ENCODE measurements around the gene PISD. TPM values are rescaled to one million over a fixed set of nuclear protein-coding genes. Genes with fewer than 3 reads are reported as not detected.

The PISD gene
- total RNA-seq, 8 experiments from 2014 or later: 23.7 to 32.4 (median 26.5) TPM

DNA sequence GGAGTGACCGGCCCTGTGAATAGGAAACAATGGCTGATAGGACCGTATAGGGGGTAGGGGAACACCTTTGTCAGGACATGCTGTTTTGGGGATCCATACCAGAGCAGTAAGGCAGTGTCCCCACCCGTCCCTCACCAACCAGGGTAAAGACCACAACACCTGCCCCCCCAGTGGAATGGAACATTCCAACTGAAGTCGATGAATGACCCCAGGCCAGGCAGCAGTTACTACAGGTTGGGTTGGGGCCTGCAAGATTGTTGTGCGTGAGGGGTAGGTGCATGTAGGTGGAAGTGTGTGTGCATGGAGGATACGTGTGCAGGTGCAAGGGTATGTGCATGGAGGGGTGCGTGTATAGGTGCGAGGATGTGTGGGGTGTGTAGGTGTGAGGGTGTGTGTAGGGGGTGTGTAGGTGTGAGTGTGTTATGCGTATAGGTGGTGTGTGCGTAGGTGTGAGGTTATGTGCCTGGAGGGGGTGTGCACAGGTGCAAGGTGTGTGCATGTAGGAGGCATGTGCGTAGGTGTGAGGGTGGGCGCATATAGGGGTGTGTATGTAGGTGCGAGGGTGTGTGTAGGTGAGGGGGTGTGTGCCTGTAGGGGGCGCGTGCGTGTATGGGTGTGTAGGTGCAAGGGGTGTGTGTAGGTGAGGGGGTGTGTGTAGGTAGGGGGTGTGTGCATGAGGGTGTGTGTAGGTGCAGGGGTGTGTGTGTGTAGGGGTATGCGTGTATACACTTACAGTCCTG lies 32.9 kb downstream of the PISD start:
- in situ Hi-C loops (cut with MboI; ENCODE audit: low pct_unique_long_range_greater_than_20kb in 2 of 9, low sequenced_read_pairs in 9 of 9, unreplicated experiment in 9 of 9): no loop called here
- H3K27ac ChIP-seq: no peak overlapping the region
- 93 to 100% (median 100%) methylated on average over 1 to 3 of the region's 17 CpGs; no CpG with 5 or more reads in 6 of the 10 experiments for WGBS, 10 experiments
- no peak overlapping the region for H3K4me3 ChIP-seq
- H3K4me1 ChIP-seq (replicated peaks in 1 of 2): peaks cover 37 to 40% of the 10 kb centered on the region in 2 donors
- no peak for ATAC-seq (replicated peaks in 6 of 8)

DNA sequence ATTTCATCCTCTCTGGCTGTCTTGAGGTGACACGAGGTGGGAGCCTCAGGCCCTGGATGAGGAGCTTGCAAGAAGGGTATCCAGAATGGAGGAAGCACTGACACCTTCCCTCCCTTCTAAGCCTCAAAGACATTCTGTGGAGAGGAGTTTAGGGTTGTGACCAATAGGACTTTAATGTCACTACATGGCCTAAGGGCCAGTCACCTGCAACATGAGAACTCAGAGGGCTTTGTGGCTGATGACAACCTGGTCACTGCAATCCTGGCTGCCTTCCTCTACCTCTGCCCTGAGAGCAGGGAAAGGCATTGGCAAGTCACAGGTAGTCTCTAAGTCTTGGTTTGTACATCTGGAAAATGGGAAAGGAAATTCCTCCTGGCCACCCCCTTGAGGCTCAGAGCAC lies 33.7 kb downstream of the PISD start:
- H3K4me1 ChIP-seq (replicated peaks in 1 of 2): peaks cover 44% of the 10 kb centered on the region in 2 donors
- H3K4me3 ChIP-seq: no peak overlapping the region
- no peak for ATAC-seq (replicated peaks in 6 of 8)
- in situ Hi-C loops (cut with MboI; ENCODE audit: low pct_unique_long_range_greater_than_20kb in 2 of 9, low sequenced_read_pairs in 9 of 9, unreplicated experiment in 9 of 9): no loop called here
- 20 to 100% methylated on average over 1 of the region's 1 CpG; no CpG with 5 or more reads in 8 of the 10 experiments for WGBS, 10 experiments
- no peak overlapping the region for H3K27ac ChIP-seq

DNA sequence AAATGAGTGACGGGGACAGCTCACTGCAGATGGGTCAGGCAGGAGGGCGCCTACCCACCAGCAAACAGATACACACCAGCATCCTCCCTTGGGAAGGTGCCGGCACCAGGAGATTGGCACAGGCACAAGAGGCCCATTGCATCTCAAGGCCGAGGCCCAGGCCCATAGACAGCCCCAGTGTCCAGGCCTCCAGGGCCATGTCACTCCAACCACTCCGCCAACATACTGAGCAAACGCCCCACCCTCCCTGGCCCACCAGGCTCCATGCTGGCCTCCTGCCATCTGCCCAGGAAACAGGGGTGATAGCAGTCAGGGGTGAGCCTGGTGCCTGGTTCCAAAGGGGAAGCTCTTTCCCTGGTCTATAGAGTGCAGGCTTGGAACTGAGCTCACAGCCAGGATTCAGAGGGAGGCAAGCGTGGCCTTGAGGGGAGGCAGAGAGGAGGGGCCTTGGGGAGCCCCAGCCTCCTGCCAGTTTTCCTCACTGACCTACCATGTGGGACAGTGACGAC lies 34.7 kb downstream of the PISD start:
- in situ Hi-C loops (cut with MboI; ENCODE audit: low pct_unique_long_range_greater_than_20kb in 2 of 9, low sequenced_read_pairs in 9 of 9, unreplicated experiment in 9 of 9): no loop called here
- 60 to 100% (median 95%) methylated on average over 1 to 6 of the region's 8 CpGs; no CpG with 5 or more reads in 7 of the 10 experiments for WGBS, 10 experiments
- Histone ChIP-seq H3K27ac (peak overlapping the region in 1 of 2 donors; percentile 92), H3K4me3 (no peak overlapping the region), H3K4me1 (replicated peaks in 1 of 2) (peaks cover 44% of the 10 kb centered on the region in 2 donors)
- ATAC-seq (replicated peaks in 6 of 8): no peak

DNA sequence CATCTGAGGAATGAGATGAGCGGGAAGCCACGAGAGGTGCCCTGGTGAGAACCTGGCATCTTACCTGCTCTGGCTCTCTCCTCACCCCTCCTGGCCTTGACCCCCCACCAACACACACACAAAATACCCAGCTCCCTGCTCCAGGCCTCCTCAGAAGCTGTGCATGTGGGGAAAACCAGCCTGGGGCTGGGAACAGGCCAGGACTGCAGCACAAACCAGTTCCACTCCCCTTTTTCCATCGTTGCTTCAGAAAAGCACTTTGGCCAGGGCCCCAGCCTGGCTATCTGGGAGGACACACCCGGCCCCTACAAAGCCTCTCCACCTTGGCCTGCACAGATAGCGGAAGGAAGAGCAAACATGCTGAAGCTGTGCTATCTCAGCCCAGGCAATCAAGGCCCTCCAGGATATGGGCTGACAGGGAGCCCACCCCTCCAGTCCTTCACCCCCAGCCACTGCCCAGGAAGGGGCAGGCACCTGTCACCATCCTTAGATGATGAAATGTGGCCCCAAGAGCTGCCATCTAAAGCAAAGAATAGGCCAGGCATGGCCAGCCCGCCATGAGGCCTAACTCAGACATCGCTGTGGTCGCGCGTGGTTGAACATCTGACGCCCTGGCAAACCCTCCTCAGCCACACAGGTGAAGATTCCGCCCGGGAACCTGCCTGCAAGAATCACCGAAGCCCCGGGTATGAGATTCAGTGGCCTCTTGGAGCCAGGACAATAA lies 35.4 kb downstream of the PISD start:
- WGBS, 10 experiments: 68 to 100% (median 80%) methylated on average over 1 to 6 of the region's 15 CpGs; no CpG with 5 or more reads in 3 of the 10 experiments
- in situ Hi-C loops (cut with MboI; ENCODE audit: low pct_unique_long_range_greater_than_20kb in 2 of 9, low sequenced_read_pairs in 9 of 9, unreplicated experiment in 9 of 9): no loop called here
- Histone ChIP-seq H3K27ac (peak overlapping the region; percentile 92), H3K4me1 (replicated peaks in 1 of 2) (peaks cover 44% of the 10 kb centered on the region in 2 donors), H3K4me3 (no peak overlapping the region)
- peak in 1 of 8 experiments; percentile 1 for ATAC-seq (replicated peaks in 6 of 8)

DNA sequence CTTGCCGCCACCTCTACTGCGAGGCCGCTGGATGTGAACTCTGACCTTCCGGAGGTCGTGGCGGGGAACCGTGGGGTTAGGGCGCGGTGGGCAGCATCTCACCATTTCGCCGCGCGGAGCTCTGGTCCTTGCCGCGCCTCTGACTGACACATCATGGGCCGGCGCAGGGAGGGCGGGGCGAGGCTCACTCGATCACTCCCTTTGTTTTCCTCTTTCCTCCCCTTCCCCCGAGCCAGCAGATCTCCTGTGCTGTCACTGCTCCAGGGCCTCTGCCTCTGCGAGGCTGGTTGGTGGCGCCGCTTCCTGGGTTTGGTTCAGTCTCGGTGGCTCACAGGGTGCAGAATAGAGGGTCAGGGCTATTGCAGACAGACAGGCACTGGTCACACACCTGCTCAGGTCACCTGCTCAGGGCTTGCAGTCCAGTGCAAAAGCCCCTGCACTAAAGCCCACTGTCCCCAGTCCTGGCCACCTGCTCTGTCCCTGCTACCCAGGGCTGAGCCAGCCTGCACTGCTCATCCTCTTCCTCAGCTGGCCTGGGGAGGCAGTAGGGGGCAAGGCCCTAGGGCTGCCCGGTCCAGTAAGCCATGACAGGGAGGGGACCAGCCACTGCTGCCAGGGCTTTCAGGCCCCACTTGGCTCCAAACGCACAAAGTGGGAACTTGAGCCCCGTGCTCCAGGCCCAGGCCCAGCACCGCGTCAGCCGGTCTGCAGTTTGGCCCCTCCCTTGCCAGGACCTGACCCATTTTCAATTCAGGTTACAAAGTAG lies 36.2 kb downstream of the PISD start:
- peak in 7 of 8 experiments; percentile 10 to 79 (median 75) for ATAC-seq (replicated peaks in 6 of 8)
- in situ Hi-C loops (cut with MboI; ENCODE audit: low pct_unique_long_range_greater_than_20kb in 2 of 9, low sequenced_read_pairs in 9 of 9, unreplicated experiment in 9 of 9): no loop called here
- H3K27ac ChIP-seq: peak overlapping the region; percentile 92
- peaks cover 38% of the 10 kb centered on the region in 2 donors for H3K4me1 ChIP-seq (replicated peaks in 1 of 2)
- peak overlapping the region; percentile 2 to 33 (median 22) for H3K4me3 ChIP-seq
- 0 to 80% (median 48%) methylated on average over 1 to 5 of the region's 31 CpGs; no CpG with 5 or more reads in 7 of the 10 experiments for WGBS, 10 experiments

DNA sequence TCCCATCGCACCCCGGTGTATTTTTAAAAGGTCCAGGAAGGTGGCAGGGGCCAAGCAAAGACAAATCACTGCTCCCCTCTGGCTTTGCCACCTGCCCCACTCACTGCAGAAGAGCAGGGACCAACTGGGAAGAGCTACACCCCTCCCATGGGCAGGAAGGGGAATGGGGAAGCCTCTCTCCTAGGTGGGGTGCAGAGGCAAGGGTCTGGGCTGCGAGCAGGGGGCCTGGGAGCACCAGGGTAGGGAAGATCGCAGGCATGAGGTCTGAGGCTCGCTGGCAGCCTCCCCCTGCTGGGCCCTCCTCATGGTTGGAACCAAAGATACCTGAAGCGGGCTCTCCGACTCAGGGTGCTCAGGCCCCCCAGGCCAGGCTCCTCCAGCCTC lies 36.8 kb downstream of the PISD start:
- WGBS, 10 experiments: 60 to 100% (median 82%) methylated on average over 1 to 3 of the region's 7 CpGs; no CpG with 5 or more reads in 5 of the 10 experiments
- Histone ChIP-seq H3K27ac (peak overlapping the region; percentile 92), H3K4me1 (replicated peaks in 1 of 2) (peaks cover 38% of the 10 kb centered on the region in 2 donors), H3K4me3 (peak overlapping the region; percentile 2 to 33 (median 22))
- peak in 5 of 8 experiments; percentile 4 to 33 (median 23) for ATAC-seq (replicated peaks in 6 of 8)
- in situ Hi-C loops (cut with MboI; ENCODE audit: low pct_unique_long_range_greater_than_20kb in 2 of 9, low sequenced_read_pairs in 9 of 9, unreplicated experiment in 9 of 9): no loop called here

DNA sequence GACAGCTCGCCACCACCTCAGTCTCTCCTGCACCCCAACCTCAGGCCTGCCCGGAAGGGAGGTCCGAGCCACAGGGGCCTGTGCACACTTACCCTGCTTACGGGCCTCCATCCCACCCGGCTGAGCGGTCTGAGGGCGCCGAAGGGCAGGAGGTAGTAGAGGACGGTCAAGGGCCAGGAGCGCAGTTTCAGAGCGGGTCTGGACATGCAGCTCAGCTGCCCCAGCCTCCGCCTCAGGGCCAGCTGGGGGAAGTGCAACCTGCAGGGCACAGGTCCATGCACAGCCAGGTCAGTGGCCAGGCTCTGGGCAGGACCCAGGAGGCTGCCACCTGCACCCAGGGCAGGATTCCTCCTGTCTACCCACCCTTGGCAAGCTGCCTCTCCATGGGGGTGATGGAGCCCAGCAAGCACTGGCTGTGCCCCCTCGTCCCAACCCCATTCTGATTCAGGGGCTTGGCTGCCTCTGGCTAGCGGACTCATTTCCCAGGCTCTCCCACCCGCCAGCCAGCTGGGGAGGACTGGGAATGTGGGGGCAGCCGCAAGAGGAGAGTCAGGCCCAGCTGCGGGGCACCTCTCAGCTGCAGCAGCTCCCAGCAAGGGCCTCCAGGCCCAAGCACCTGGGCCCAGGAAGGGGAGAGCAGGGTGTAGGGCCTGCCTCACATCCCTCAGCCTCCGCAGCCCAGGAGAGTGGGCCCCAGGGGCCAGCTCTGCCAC lies 38.3 kb downstream of the PISD start:
- WGBS, 10 experiments: 67 to 100% (median 93%) methylated on average over 1 to 5 of the region's 18 CpGs; no CpG with 5 or more reads in 5 of the 10 experiments
- ATAC-seq (replicated peaks in 6 of 8): peak in 1 of 8 experiments; percentile 4
- H3K4me1 ChIP-seq (replicated peaks in 1 of 2): peaks cover 40 to 44% of the 10 kb centered on the region in 2 donors
- in situ Hi-C loops (cut with MboI; ENCODE audit: low pct_unique_long_range_greater_than_20kb in 2 of 9, low sequenced_read_pairs in 9 of 9, unreplicated experiment in 9 of 9): no loop called here
- peak overlapping the region; percentile 33 to 92 for H3K27ac ChIP-seq
- H3K4me3 ChIP-seq: no peak overlapping the region

DNA sequence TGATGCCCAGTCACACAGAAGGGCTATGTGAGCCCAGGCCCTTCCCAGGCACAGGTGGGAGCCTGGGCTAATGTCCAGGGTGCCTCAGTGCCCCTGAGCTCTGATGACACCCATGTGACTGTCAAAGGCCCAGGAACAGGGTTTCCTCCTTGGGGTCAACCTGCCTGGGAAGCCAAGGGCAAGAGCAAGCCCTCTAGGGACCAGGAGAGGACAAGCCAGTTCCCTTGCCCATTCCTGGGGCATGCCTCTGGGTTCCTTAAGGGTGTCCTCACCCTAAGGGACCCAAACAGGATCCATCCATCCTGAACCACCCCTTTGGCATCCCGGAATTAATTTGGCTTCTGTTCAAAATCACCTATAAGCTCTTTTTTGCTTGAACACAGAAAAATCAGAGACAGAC lies 39.0 kb downstream of the PISD start:
- whole genome bisulfite sequencing, 10 experiments: 100% methylated on average over 1 of the region's 1 CpG; no CpG with 5 or more reads in 9 of the 10 experiments
- Histone ChIP-seq H3K27ac (no peak overlapping the region), H3K4me1 (replicated peaks in 1 of 2) (peaks cover 40 to 46% of the 10 kb centered on the region in 2 donors), H3K4me3 (no peak overlapping the region)
- ATAC-seq (replicated peaks in 6 of 8): no peak
- in situ Hi-C loops (cut with MboI; ENCODE audit: low pct_unique_long_range_greater_than_20kb in 2 of 9, low sequenced_read_pairs in 9 of 9, unreplicated experiment in 9 of 9): no loop called here

DNA sequence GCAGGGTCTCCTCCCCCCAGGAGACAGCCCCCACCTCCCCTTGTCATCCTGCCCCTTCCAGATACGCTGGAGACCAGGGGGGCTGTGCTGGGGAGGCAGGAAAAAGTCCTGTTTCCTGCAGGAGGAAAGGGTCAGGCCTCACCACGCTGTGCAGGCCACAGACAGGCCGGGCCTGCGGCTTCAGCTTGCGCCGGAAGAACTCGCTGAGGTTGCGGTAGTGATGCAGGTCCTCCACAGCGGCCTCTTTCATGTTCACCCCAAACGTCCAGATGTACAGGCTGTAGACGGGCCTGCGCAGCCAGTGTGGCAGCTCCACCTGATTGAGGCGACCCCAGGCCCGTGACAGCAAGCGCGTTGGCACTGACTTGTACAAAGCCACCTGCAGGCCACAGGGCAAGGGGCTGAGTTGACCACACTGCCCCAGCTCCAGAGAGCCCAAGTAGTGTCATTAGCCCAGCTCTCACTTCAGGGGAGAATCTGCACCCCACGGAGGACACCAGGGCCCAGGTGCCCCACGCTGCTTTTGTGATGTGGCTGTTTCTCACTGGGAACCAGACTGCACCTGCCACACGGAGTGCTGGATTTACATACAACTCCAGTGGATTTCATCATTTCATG lies 40.4 kb downstream of the PISD start:
- ATAC-seq (replicated peaks in 6 of 8): peak in 1 of 8 experiments; percentile 13
- 80 to 100% (median 100%) methylated on average over 1 to 4 of the region's 19 CpGs; no CpG with 5 or more reads in 7 of the 10 experiments for WGBS, 10 experiments
- H3K4me1 ChIP-seq (replicated peaks in 1 of 2): peaks cover 36 to 40% of the 10 kb centered on the region in 2 donors
- no peak overlapping the region for H3K27ac ChIP-seq
- no peak overlapping the region for H3K4me3 ChIP-seq
- in situ Hi-C loops (cut with MboI; ENCODE audit: low pct_unique_long_range_greater_than_20kb in 2 of 9, low sequenced_read_pairs in 9 of 9, unreplicated experiment in 9 of 9): no loop called here

DNA sequence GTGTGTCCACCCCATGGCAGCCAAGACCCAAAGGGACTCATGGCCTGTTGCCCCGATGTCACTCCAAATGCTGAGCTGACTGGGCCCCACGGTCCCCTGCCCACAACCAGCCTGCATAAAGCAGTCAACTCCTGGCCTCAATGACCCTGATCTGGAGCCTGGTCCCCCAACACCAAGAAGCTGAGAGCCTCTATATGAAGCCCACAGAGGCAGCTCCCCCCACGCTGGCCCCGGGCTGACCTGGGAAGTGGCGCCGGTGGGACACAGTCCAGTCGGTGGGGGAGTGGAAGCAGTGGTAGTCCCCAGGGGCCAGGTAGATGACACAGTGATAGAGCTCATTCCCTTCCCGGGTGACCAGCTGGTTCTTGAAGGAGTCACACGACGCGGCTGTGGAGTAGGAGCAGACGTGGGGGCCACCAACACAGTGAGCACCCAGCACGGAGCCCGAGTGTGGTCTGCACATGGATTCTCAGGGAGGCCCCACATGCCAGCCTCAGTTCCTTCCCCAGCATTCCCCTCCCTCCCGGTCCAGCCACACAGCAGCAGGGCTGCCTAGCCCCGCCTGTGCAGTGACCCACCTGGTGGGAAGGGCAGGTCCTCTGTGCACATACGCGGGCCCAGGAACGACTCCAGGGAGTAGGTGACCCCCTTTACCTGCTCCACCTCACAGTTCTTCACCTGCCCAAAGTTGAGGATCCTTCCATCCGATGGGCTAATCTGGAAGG lies 41.1 kb downstream of the PISD start:
- ATAC-seq (replicated peaks in 6 of 8): no peak
- 93 to 100% methylated on average over 1 to 6 of the region's 20 CpGs; no CpG with 5 or more reads in 8 of the 10 experiments for WGBS, 10 experiments
- Histone ChIP-seq H3K27ac (no peak overlapping the region), H3K4me1 (replicated peaks in 1 of 2) (peaks cover 32 to 33% of the 10 kb centered on the region in 2 donors), H3K4me3 (no peak overlapping the region)
- in situ Hi-C loops (cut with MboI; ENCODE audit: low pct_unique_long_range_greater_than_20kb in 2 of 9, low sequenced_read_pairs in 9 of 9, unreplicated experiment in 9 of 9): no loop called here

DNA sequence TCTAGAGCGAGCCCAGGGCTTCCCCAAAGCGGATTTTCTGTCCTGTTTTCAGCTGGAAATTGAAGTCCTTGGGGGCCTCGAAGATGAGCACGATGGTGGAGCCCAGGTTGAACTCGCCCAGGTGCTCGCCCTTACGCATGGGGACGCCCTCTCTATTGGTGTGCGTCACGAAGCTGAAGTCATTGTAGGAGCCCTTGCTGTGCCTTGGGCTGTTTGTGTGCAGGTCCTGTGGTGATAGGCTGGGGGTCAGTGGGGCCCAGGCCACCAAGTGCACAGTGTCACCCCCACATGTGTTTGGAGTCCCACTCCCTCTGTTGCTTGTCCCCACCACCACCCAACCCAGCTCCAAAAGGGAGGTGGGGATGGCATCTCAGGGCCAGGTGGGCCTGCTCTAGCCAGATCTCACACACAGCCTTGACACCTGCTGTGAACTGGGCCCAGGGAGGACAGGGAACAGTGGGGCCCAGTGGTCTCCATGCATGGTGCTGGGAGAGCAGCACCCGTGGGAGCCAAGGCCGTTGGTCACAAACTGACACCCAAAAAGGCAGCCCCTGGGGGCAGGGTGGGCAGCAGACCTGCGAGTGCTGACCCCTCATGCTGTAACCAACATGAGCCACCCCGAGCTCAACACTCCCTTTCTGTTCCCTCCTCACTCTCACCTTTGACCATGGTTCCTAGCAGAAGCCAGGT lies 42.3 kb downstream of the PISD start:
- ATAC-seq (replicated peaks in 6 of 8): no peak
- Histone ChIP-seq H3K27ac (peak overlapping the region in 1 of 2 donors; percentile 65), H3K4me3 (no peak overlapping the region), H3K4me1 (replicated peaks in 1 of 2) (peaks cover 23 to 24% of the 10 kb centered on the region in 2 donors)
- WGBS, 10 experiments: 80 to 100% (median 98%) methylated on average over 1 to 6 of the region's 14 CpGs; no CpG with 5 or more reads in 6 of the 10 experiments
- in situ Hi-C loops (cut with MboI; ENCODE audit: low pct_unique_long_range_greater_than_20kb in 2 of 9, low sequenced_read_pairs in 9 of 9, unreplicated experiment in 9 of 9): no loop called here
